Body of pancreas (tissue), 4 donors: ENCODE data around the gene RTL1.

Source experiments
- POLR2A ChIP-seq, 3 donors: fragments of 450-650 bp; IDR thresholded peaks; one replicate each; pipeline ENCODE4 v1.6.1; 2016; ENCODE audit warnings: antibody characterized with exemption in 3 of 3, mild to moderate bottlenecking in 2 of 3
- TF ChIP-seq, protein P1 (sequence below), 7 experiments: fragments of 450-650 bp in 4 of 7; fragments of 200-600 bp in 3 of 7; sonication (generic) in 3 of 7; IDR thresholded peaks; one replicate each; pipeline ENCODE4 v1.5.1; 2016 to 2019; ENCODE audit warnings: antibody characterized with exemption in 7 of 7

DNA sequence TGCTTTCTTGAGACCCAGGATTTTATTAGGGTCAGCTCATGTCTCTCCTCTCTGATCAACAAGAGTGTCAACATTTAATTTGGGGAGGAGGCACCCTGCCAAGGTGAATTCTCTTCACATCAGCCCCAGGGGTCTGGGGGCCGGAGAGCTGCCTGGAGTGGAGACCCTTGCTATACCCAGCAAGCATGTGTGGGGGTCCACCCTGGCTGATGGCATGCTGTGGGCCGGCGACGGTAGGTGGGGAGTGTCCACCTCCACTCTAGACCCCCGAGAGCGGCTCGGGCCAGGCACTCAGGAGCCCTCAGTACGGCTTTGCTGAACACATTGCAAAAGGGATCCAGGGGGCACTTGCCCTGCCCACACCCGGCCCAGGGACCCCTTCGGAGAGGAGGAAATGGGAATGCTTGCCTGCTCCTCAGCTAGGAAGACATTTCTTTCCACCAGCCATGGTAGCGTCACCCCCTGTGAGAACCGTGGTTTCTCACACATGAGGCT, 67.2 kb downstream of the RTL1 start:
- TF ChIP-seq, protein P1, sequence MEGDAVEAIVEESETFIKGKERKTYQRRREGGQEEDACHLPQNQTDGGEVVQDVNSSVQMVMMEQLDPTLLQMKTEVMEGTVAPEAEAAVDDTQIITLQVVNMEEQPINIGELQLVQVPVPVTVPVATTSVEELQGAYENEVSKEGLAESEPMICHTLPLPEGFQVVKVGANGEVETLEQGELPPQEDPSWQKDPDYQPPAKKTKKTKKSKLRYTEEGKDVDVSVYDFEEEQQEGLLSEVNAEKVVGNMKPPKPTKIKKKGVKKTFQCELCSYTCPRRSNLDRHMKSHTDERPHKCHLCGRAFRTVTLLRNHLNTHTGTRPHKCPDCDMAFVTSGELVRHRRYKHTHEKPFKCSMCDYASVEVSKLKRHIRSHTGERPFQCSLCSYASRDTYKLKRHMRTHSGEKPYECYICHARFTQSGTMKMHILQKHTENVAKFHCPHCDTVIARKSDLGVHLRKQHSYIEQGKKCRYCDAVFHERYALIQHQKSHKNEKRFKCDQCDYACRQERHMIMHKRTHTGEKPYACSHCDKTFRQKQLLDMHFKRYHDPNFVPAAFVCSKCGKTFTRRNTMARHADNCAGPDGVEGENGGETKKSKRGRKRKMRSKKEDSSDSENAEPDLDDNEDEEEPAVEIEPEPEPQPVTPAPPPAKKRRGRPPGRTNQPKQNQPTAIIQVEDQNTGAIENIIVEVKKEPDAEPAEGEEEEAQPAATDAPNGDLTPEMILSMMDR (IDR thresholded peaks at IDR 0.05): no peak
- TF ChIP-seq POLR2A (IDR thresholded peaks at IDR 0.05): no peak
